H1 (cell line): ENCODE data around the gene RERE. TPM values are rescaled to one million over a fixed set of nuclear protein-coding genes. Genes with fewer than 3 reads are reported as not detected.

Experiments
- CTCF ChIA-PET: fragments of 300-600 bp; sonication (Branson Sonifier 250); formaldehyde crosslinking; loops from one replicate; lab custom pipeline; 2021; ENCODE audit not compliant: partially characterized antibody; lab: Charles Lee
- POLR2A ChIA-PET: fragments of 300-600 bp; sonication (Branson Sonifier 250); formaldehyde crosslinking; loops from one replicate; lab custom pipeline; 2021; ENCODE audit warnings: inconsistent platforms; ENCODE audit not compliant: partially characterized antibody; lab: Charles Lee
- DNase-seq, 2 experiments: peaks; one replicate each; pipeline versions ENCODE4 v3.0.0 to v3.0.0-alpha.2; 2010 to 2022; ENCODE audit warnings: low spot score in 2 of 2, low read depth in 1 of 2, mixed read lengths in 1 of 2
- FAIRE-seq: peaks from 2 replicates; lab custom pipeline; 2011; peaks lifted over from hg19 to GRCh38; lab: Jason Lieb, UNC
- H2AFZ ChIP-seq: 2 replicates; pipeline ENCODE4 v1.8.1; 2012; ENCODE audit warnings: low read length, inconsistent platforms
- H2AK5ac ChIP-seq: 2 replicates; pipeline ENCODE4 v1.6.1; 2013; ENCODE audit warnings: low read depth, low read length
- H2BK120ac ChIP-seq: replicated peaks from 2 replicates; pipeline ENCODE3; 2013; ENCODE audit warnings: low read depth, low read length, inconsistent platforms
- H2BK12ac ChIP-seq: 2 replicates; pipeline ENCODE4 v1.6.1; 2013; ENCODE audit warnings: low read depth, low read length
- H2BK15ac ChIP-seq: 2 replicates; pipeline ENCODE4 v1.6.1; 2013; ENCODE audit warnings: low read length
- H2BK20ac ChIP-seq: 2 replicates; pipeline ENCODE4 v1.6.1; 2013; ENCODE audit warnings: low read length
- H2BK5ac ChIP-seq: 2 replicates; pipeline ENCODE4 v1.6.1; 2013; ENCODE audit warnings: low read depth, low read length
- H3K14ac ChIP-seq: 2 replicates; pipeline ENCODE4 v1.6.1; 2013; ENCODE audit warnings: inconsistent platforms; ENCODE audit not compliant: insufficient read length
- H3K18ac ChIP-seq: 2 replicates; pipeline ENCODE4 v1.6.1; 2013; ENCODE audit warnings: low read length; ENCODE audit errors: extremely low read depth
- H3K23ac ChIP-seq: 2 replicates; pipeline ENCODE4 v1.6.1; 2013; ENCODE audit warnings: inconsistent platforms; ENCODE audit not compliant: insufficient read length
- H3K23me2 ChIP-seq: 2 replicates; pipeline ENCODE4 v1.6.1; 2013; ENCODE audit warnings: low read depth, low read length
- H3K27ac ChIP-seq: 2 replicates; pipeline ENCODE4 v1.6.1; 2011; ENCODE audit warnings: low read depth, low read length, inconsistent platforms
- H3K27me3 ChIP-seq, 4 experiments: replicated peaks in 1 of 4; 1 replicate in 1 of 4; 2 replicates in 3 of 4; pipeline versions ENCODE4 v1.6.1 to v1.8.1; 2011 to 2013; ENCODE audit warnings: low read length in 3 of 4, mild to moderate bottlenecking in 3 of 4, inconsistent platforms in 2 of 4, mixed read lengths in 2 of 4, moderate library complexity in 1 of 4; ENCODE audit not compliant: control insufficient read depth in 3 of 4, insufficient read depth in 3 of 4; ENCODE audit errors: extremely low read depth in 1 of 4
- H3K36me3 ChIP-seq, 4 experiments: 2 replicates each; pipeline versions ENCODE4 v1.6.1 to v1.8.1; 2011 to 2013; ENCODE audit warnings: mild to moderate bottlenecking in 4 of 4, low read length in 3 of 4, moderate library complexity in 2 of 4, control low read depth in 1 of 4, inconsistent platforms in 1 of 4; ENCODE audit not compliant: insufficient read depth in 4 of 4, control insufficient read depth in 2 of 4
- H3K4ac ChIP-seq: replicated peaks from 2 replicates; pipeline ENCODE3; 2013; ENCODE audit warnings: low read length, low read depth, mixed read lengths, inconsistent platforms; ENCODE audit not compliant: insufficient read length
- H3K4me1 ChIP-seq, 4 experiments: replicated peaks in 1 of 4; 1 replicate in 1 of 4; 2 replicates in 3 of 4; pipeline versions ENCODE4 v1.6.1 to v1.8.1; 2011 to 2013; ENCODE audit warnings: low read length in 3 of 4, inconsistent platforms in 2 of 4, mixed read lengths in 1 of 4; ENCODE audit not compliant: insufficient read depth in 4 of 4, control insufficient read depth in 3 of 4
- H3K4me2 ChIP-seq, 2 experiments: 2 replicates each; pipeline versions ENCODE4 v1.6.1 to v1.8.1; 2011 to 2013; ENCODE audit warnings: low read depth in 2 of 2, low read length in 2 of 2, control low read depth in 1 of 2, inconsistent platforms in 1 of 2, mild to moderate bottlenecking in 1 of 2; ENCODE audit not compliant: insufficient read depth in 1 of 2
- H3K4me3 ChIP-seq, 4 experiments: fragments of 200-600, 300-600 bp in 1 of 4; sonication (generic), shearing (Covaris generic), sonication (Bioruptor Twin) in 1 of 4; 2 replicates each; pipeline versions ENCODE4 v1.5.1 to v1.8.1; 2011 to 2016; ENCODE audit warnings: low read length in 4 of 4, low read depth in 3 of 4, control low read depth in 2 of 4, inconsistent platforms in 2 of 4, mild to moderate bottlenecking in 2 of 4, mixed read lengths in 1 of 4, moderate library complexity in 1 of 4; ENCODE audit not compliant: insufficient read depth in 2 of 4; ENCODE audit errors: extremely low read depth in 1 of 4
- H3K56ac ChIP-seq: replicated peaks from 2 replicates; pipeline ENCODE3; 2013; ENCODE audit warnings: low read depth, mild to moderate bottlenecking, mixed read lengths, low read length, inconsistent platforms; ENCODE audit not compliant: insufficient read length
- H3K79me1 ChIP-seq: 2 replicates; pipeline ENCODE4 v1.6.1; 2013; ENCODE audit warnings: low read depth, low read length, control low read depth
- H3K79me2 ChIP-seq, 2 experiments: 2 replicates each; pipeline versions ENCODE4 v1.6.1 to v1.8.1; 2012 to 2013; ENCODE audit warnings: low read length in 2 of 2, mild to moderate bottlenecking in 2 of 2, inconsistent platforms in 1 of 2; ENCODE audit not compliant: insufficient read depth in 2 of 2, control insufficient read depth in 1 of 2
- H3K9ac ChIP-seq, 4 experiments: replicated peaks in 1 of 4; 1 replicate in 1 of 4; 2 replicates in 3 of 4; pipeline versions ENCODE4 v1.6.1 to v1.8.1; 2011 to 2013; ENCODE audit warnings: low read depth in 3 of 4, low read length in 3 of 4, control low read depth in 2 of 4, mild to moderate bottlenecking in 2 of 4, moderate library complexity in 2 of 4, inconsistent platforms in 1 of 4; ENCODE audit errors: extremely low read depth in 1 of 4
- H3K9me3 ChIP-seq, 2 experiments: 2 replicates each; pipeline versions ENCODE4 v1.6.1 to v1.8.1; 2012 to 2013; ENCODE audit warnings: mild to moderate bottlenecking in 2 of 2, moderate library complexity in 2 of 2, control low read depth in 1 of 2, inconsistent platforms in 1 of 2, low read depth in 1 of 2, low read length in 1 of 2, mixed read lengths in 1 of 2; ENCODE audit not compliant: insufficient read depth in 2 of 2
- H4K20me1 ChIP-seq, 2 experiments: replicated peaks in 1 of 2; 2 replicates each; pipeline versions ENCODE3 to v1.8.1; 2011 to 2013; ENCODE audit warnings: inconsistent platforms in 2 of 2, low read length in 2 of 2, mild to moderate bottlenecking in 1 of 2; ENCODE audit not compliant: insufficient read depth in 2 of 2, control insufficient read depth in 1 of 2
- H4K5ac ChIP-seq: 2 replicates; pipeline ENCODE4 v1.6.1; 2013; ENCODE audit warnings: low read length, low read depth, mixed read lengths, inconsistent platforms; ENCODE audit not compliant: insufficient read length
- H4K8ac ChIP-seq: 2 replicates; pipeline ENCODE4 v1.8.0; 2013; ENCODE audit warnings: mild to moderate bottlenecking, moderate library complexity, low read length, inconsistent platforms; ENCODE audit not compliant: insufficient read depth; ENCODE audit errors: extremely low read depth
- H4K91ac ChIP-seq: replicated peaks from 2 replicates; pipeline ENCODE3; 2013; ENCODE audit warnings: low read length, mixed read lengths, inconsistent platforms; ENCODE audit not compliant: insufficient read length
- BACH1 ChIP-seq: IDR thresholded peaks from 2 replicates; pipeline ENCODE4 v1.6.1; 2012; ENCODE audit warnings: low read length, improper control_type of control experiment
- BCL11A ChIP-seq, 2 experiments: IDR thresholded peaks; one replicate each; pipeline ENCODE4 v1.6.1; 2011; ENCODE audit warnings: low read depth in 2 of 2, low read length in 2 of 2, mild to moderate bottlenecking in 2 of 2
- CBX8 ChIP-seq: fragments of 300-800, 300-1000 bp; sonication (generic); IDR thresholded peaks from 2 replicates; pipeline ENCODE4 v1.7.1; 2016; ENCODE audit warnings: low read depth, low read length, borderline replicate concordance
- JUND ChIP-seq: IDR thresholded peaks from 2 replicates; pipeline ENCODE4 v1.6.1; 2011; ENCODE audit warnings: mild to moderate bottlenecking, improper control_type of control experiment, low read length
- RAD21 ChIP-seq, 2 experiments: IDR thresholded peaks in 1 of 2; conservative IDR thresholded peaks in 1 of 2; 2 replicates each; pipeline ENCODE4 v1.6.1; 2011; ENCODE audit warnings: low read depth in 2 of 2, low read length in 2 of 2, improper control_type of control experiment in 1 of 2, inconsistent platforms in 1 of 2, mild to moderate bottlenecking in 1 of 2, moderate library complexity in 1 of 2
- RBBP5 ChIP-seq: IDR thresholded peaks from 2 replicates; pipeline ENCODE4 v1.7.1; 2012; ENCODE audit warnings: low read depth, mild to moderate bottlenecking, inconsistent platforms, low read length, moderate library complexity, borderline replicate concordance
- RNF2 ChIP-seq: fragments of 200-900, 300-1000 bp; sonication (generic); IDR thresholded peaks from 2 replicates; pipeline ENCODE4 v1.7.1; 2016; ENCODE audit warnings: borderline replicate concordance, low read depth, mild to moderate bottlenecking, antibody characterized with exemption, low read length; ENCODE audit not compliant: poor library complexity, severe bottlenecking; ENCODE audit errors: missing control alignments
- SP4 ChIP-seq: IDR thresholded peaks from 2 replicates; pipeline ENCODE4 v1.6.1; 2012; ENCODE audit warnings: low read length, inconsistent platforms
- SRF ChIP-seq: IDR thresholded peaks from 2 replicates; pipeline ENCODE4 v1.6.1; 2011; ENCODE audit warnings: mild to moderate bottlenecking, low read depth, low read length, moderate library complexity
- TAF1 ChIP-seq: IDR thresholded peaks from 2 replicates; pipeline ENCODE4 v1.6.1; 2011; ENCODE audit warnings: mild to moderate bottlenecking, low read depth, low read length
- YY1 ChIP-seq: IDR thresholded peaks from 2 replicates; pipeline ENCODE4 v1.6.1; 2011; ENCODE audit warnings: low read depth, mild to moderate bottlenecking, low read length
- WGBS, 2 experiments: shearing (Covaris generic) in 1 of 2; methylation state at CpG; one replicate each; pipeline versions ENCODE4 v1.1.6 to v1.1.7; 2013 to 2015; ENCODE audit warnings: low lambda C conversion rate in 2 of 2, mixed read lengths in 2 of 2, inconsistent platforms in 1 of 2, low coverage in 1 of 2, missing lambda C conversion rate in 1 of 2; ENCODE audit not compliant: insufficient replicate concordance in 2 of 2, insufficient coverage in 1 of 2, insufficient read length in 1 of 2; ENCODE audit errors: extremely low coverage in 1 of 2, missing lambda C conversion rate in 1 of 2; 5-methylcytosine and 5-hydroxymethylcytosine counted together
- polyA plus RNA-seq, 7 experiments: library from polyadenylated mRNA; depleted of rRNA in 3 of 7; stranded (reverse) in 5 of 7; unstranded in 2 of 7; fragments of >200 nt in 5 of 7; fragments of 200-250 nt in 2 of 7; gene quantifications; 1 replicate in 5 of 7; 2 replicates in 1 of 7; 4 replicates in 1 of 7; pipeline versions ENCODE4 v1.2.1 to v1.2.3, GENCODE V29; 2011 to 2013; ENCODE audit warnings: missing spikeins in 2 of 7, mixed read lengths in 2 of 7
- total RNA-seq: library from RNA; stranded (reverse); fragmentation: NEBNext Ultra II Directional; extraction: Animal tissue kit (Norgen Biotek cat#: 25700); gene quantifications from 2 replicates; pipeline ENCODE4 v1.2.1, GENCODE V29; 2021
- TF ChIP-seq, protein P1 (sequence below): IDR thresholded peaks from 2 replicates; pipeline ENCODE4 v1.6.1; 2012; ENCODE audit warnings: low read length, inconsistent platforms

RERE gene
- total and polyA plus RNA-seq, 2 of the 8 experiments (the other 6 are each of a cell fraction or from before 2014, with no cell fraction given): 15.3 to 142 TPM

DNA sequence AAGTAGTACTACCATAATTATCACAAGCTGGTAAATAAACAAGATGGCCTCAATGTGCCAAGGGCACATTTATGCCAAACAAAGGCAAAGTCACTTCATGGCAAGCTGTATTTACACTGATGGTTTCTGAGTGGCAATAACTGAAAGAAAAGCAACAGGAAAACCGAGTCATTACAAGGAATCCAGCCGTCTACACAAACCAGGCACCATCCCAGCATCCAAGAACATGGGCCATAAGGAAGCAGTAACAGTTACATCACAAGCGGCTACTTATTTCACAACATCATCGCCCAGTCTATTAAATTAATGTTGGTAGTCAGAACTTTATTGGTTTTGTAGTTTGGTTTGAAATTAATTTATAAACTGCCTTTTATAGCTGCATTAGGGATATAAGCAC, 214.2 kb downstream of the RERE start:
- no peak overlapping the region for H3K27ac ChIP-seq
- H4K8ac ChIP-seq: no peak overlapping the region
- H3K27me3 ChIP-seq: no peaks in the 10 kb centered on the region
- H2BK120ac ChIP-seq: no peak overlapping the region
- H3K36me3 ChIP-seq: 0 out of 8 replicates have a peak, but pooled peaks cover 0 to 3% (median 0%) of the 10 kb centered on the region in 4 experiments
- H3K9me3 ChIP-seq: no peaks in the 10 kb centered on the region
- H2AFZ ChIP-seq: no peak overlapping the region
- DNase-seq: no peak
- no peak overlapping the region for H3K4ac ChIP-seq
- no peak for FAIRE-seq
- no peak overlapping the region for H2BK15ac ChIP-seq
- H3K14ac ChIP-seq: no peak overlapping the region
- H4K5ac ChIP-seq: no peak overlapping the region
- H2AK5ac ChIP-seq: no peak overlapping the region
- H3K4me3 ChIP-seq: no peak overlapping the region
- H3K79me2 ChIP-seq: peaks cover 6 to 73% of the 10 kb centered on the region in 2 experiments; a peak in 3 of 4 replicates
- no peaks in the 10 kb centered on the region; the same call in 1 of the 2 replicates for H3K23me2 ChIP-seq
- no peak overlapping the region for H2BK20ac ChIP-seq
- H4K91ac ChIP-seq: no peak overlapping the region
- H3K79me1 ChIP-seq: peaks cover 8% of the 10 kb centered on the region; the same call in 1 of the 2 replicates
- CTCF ChIA-PET: interaction anchor here (1.8 kb wide), 1 partner anchor 18 kb away, joined by 10 read pairs; no protein-coding TSS in a partner anchor
- H2BK5ac ChIP-seq: no peak overlapping the region
- peaks cover 0 to 11% (median 4%) of the 10 kb centered on the region in 4 experiments; a peak in 3 of 7 replicates for H3K4me1 ChIP-seq
- H3K56ac ChIP-seq: no peak overlapping the region
- no peak overlapping the region for H2BK12ac ChIP-seq
- 89% methylated on average over 4 of the region's 4 CpGs; no CpG with 5 or more reads in 1 of the 2 experiments for WGBS, 2 experiments
- no peak overlapping the region for H3K23ac ChIP-seq
- POLR2A ChIA-PET: interaction anchor here (0.6 kb wide), 1 partner anchor 103 kb away, joined by 3 read pairs; no protein-coding TSS in a partner anchor
- peaks cover 5 to 18% of the 10 kb centered on the region in 2 experiments for H4K20me1 ChIP-seq
- H3K9ac ChIP-seq: no peak overlapping the region
- H3K18ac ChIP-seq: no peak overlapping the region
- no peak overlapping the region for H3K4me2 ChIP-seq
- TF ChIP-seq JUND (no peak), RNF2 (no peak), SRF (no peak), SP4 (no peak), YY1 (no peak), TAF1 (no peak), BACH1 (no peak), RBBP5 (no peak), RAD21 (IDR thresholded peaks at IDR 0.05 in 1 of 2, conservative IDR thresholded peaks at IDR 0.05 in 1 of 2; ENCODE audit: low read depth in 2 of 2, low read length in 2 of 2) (no peak), CBX8 (no peak), BCL11A (IDR thresholded peaks at IDR 0.05; ENCODE audit: low read depth in 2 of 2, low read length in 2 of 2) (no peak)
- TF ChIP-seq, protein P1, sequence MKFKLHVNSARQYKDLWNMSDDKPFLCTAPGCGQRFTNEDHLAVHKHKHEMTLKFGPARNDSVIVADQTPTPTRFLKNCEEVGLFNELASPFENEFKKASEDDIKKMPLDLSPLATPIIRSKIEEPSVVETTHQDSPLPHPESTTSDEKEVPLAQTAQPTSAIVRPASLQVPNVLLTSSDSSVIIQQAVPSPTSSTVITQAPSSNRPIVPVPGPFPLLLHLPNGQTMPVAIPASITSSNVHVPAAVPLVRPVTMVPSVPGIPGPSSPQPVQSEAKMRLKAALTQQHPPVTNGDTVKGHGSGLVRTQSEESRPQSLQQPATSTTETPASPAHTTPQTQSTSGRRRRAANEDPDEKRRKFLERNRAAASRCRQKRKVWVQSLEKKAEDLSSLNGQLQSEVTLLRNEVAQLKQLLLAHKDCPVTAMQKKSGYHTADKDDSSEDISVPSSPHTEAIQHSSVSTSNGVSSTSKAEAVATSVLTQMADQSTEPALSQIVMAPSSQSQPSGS: no peak
